IMR-90 (cell line): ENCODE results near the gene MPND. TPM values are rescaled to one million over a fixed set of nuclear protein-coding genes. Genes with fewer than 3 reads are reported as not detected.

Source experiments
- BHLHE40 ChIP-seq: fragments of 150-350 bp; IDR thresholded peaks from 2 replicates; pipeline ENCODE4 v1.6.1; 2016; ENCODE audit warnings: mild to moderate bottlenecking, low read depth, low read length
- CHD1 ChIP-seq: IDR thresholded peaks from 2 replicates; pipeline ENCODE4 v1.6.1; 2012; ENCODE audit warnings: low read depth, low read length, improper control_type of control experiment
- MXI1 ChIP-seq: IDR thresholded peaks from 2 replicates; pipeline ENCODE4 v1.6.1; 2012; ENCODE audit warnings: low read depth, mild to moderate bottlenecking, low read length, moderate library complexity, borderline replicate concordance
- RCOR1 ChIP-seq: IDR thresholded peaks from 2 replicates; pipeline ENCODE4 v1.6.1; 2012; ENCODE audit warnings: mild to moderate bottlenecking, low read length, improper control_type of control experiment; ENCODE audit not compliant: insufficient replicate concordance
- RFX5 ChIP-seq: IDR thresholded peaks from 2 replicates; pipeline ENCODE4 v1.8.0; 2012; ENCODE audit warnings: low read depth, mild to moderate bottlenecking, low read length, moderate library complexity
- USF2 ChIP-seq: fragments of 150-350 bp; IDR thresholded peaks from 2 replicates; pipeline ENCODE4 v1.6.1; 2017; ENCODE audit warnings: mild to moderate bottlenecking, antibody characterized with exemption, low read length, low read depth
- polyA plus RNA-seq, 3 experiments: library from polyadenylated mRNA; depleted of rRNA; stranded (reverse); fragments of >200 nt; gene quantifications; 2 replicates each; pipeline ENCODE4 v1.2.3, GENCODE V29; 2012; ENCODE audit warnings: low replicate concordance in 1 of 3
- total RNA-seq: library from RNA; depleted of rRNA; stranded (reverse); fragments of >200 nt; gene quantifications from 2 replicates; pipeline ENCODE4 v1.2.3, GENCODE V29; 2012

Gene MPND
- total and polyA plus RNA-seq, 2 of the 4 experiments (the other 2 are of a cell fraction) = 2.3 to 8.1 TPM

DNA sequence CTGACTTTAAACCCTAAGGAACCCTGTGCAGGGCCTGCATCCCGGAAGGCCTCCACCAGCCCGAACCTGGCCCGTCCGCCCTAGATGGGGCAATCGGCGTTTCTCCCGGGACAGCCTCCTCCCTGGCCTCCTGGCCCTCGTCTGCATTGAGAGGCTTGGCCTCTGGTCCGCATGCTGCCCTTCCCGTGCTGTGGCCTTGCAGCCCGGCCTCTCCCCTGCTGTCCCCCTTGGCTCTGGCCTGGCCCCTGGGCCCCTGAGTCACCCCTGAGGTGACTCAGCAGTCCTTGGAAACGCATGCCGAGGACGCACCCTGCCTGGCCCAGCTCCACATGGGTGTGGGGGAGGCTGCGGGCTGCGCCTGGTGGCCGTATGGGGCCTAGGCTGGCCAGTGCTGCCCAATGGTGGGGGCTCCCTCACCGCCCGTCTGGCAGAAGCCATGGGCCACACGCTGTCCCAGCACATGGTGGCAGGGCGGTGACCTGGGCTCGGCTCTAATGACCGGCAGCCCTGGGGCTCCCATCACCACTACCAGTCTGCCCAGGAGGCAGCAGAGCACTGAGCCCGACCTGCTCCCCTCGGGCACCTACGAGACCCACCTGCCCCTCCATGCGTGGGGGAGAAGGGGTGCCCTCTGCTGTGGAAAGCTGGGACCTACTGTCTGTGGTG is 31.3 kb downstream of the MPND start (continued):
- TF ChIP-seq MXI1 (peak; percentile 83), CHD1 (no peak), USF2 (peak; percentile 35; the same call in 1 of the 2 replicates), BHLHE40 (peak; percentile 82), RCOR1 (no peak), RFX5 (no peak)
